ENCODE measurements around the gene TRAF4.
"Not testable (repeated sequence)": the region's sequence is repeated elsewhere in the genome, so short reads cannot be mapped to it uniquely, and the experiment has no call there.

The TRAF4 gene

GRCh38 chr17:28748852-28749515, 5.2 kb downstream of the TRAF4 start:
- DNase-seq, result no peak

GRCh38 chr17:28749516-28750177, 5.8 kb downstream of the TRAF4 start:
- DNase-seq, result no peak

GRCh38 chr17:28750178-28751047, 6.6 kb downstream of the TRAF4 start:
- peak; percentile 87 for DNase-seq

- DNase-seq, result no peak
Observed at GRCh38 chr17:28751600-28752366, 8.0 kb downstream of the TRAF4 start.

GRCh38 chr17:28755486-28755885, 11.7 kb downstream of the TRAF4 start:
- DNase-seq, result no peak

GRCh38 chr17:28756049-28756804, 12.4 kb downstream of the TRAF4 start:
- DNase-seq, result no peak

- DNase-seq, result no peak
Observed at GRCh38 chr17:28758411-28759121, 14.8 kb downstream of the TRAF4 start.

- no peak for DNase-seq
Observed at GRCh38 chr17:28759256-28759865, 15.6 kb downstream of the TRAF4 start.

GRCh38 chr17:28760601-28761562, 17.1 kb downstream of the TRAF4 start:
- no peak for DNase-seq

GRCh38 chr17:28763137-28763799, 19.5 kb downstream of the TRAF4 start:
- no peak for DNase-seq

- peak; percentile 70 for DNase-seq
Observed at GRCh38 chr17:28763804-28764266, 20.0 kb downstream of the TRAF4 start.

- DNase-seq, result no peak
Observed at GRCh38 chr17:28765038-28765437, 21.2 kb downstream of the TRAF4 start.

- no peak for DNase-seq
Observed at GRCh38 chr17:28773736-28774135, 29.9 kb downstream of the TRAF4 start.

- no peak for DNase-seq
Observed at GRCh38 chr17:28774206-28774605, 30.4 kb downstream of the TRAF4 start.

GRCh38 chr17:28777178-28777577, 33.4 kb downstream of the TRAF4 start:
- no peak for DNase-seq

GRCh38 chr17:28779601-28780000, 35.8 kb downstream of the TRAF4 start:
- DNase-seq, result not testable (repeated sequence)

GRCh38 chr17:28783161-28783560, 39.4 kb downstream of the TRAF4 start:
- DNase-seq, result no peak

GRCh38 chr17:28788100-28788499, 44.3 kb downstream of the TRAF4 start:
- no peak for DNase-seq

Measured in T-helper 9 cell (primary cell).